ENCODE measurements around the gene SLC38A1. TPM values are rescaled to one million over a fixed set of nuclear protein-coding genes. Genes with fewer than 3 reads are reported as not detected.

The SLC38A1 gene
- total RNA-seq, 2 donors from 2014 or later: 77.7 to 107 TPM

- no peaks in the 10 kb centered on the region for H3K27me3 Mint-ChIP-seq (ENCODE audit: insufficient read depth)
- Histone ChIP-seq H3K36me3 (ENCODE audit: control insufficient read depth, insufficient read depth, low read length) (no peaks in the 10 kb centered on the region), H3K4me3 (ENCODE audit: low read length) (no peak overlapping the region), H3K27ac (ENCODE audit: low read depth, low read length) (peak overlapping the region; percentile 36), H3K9me3 (ENCODE audit: control insufficient read depth, low read length) (no peaks in the 10 kb centered on the region), H3K4me1 (ENCODE audit: control insufficient read depth, insufficient read depth, low read length) (no peaks in the 10 kb centered on the region), H3K9ac (ENCODE audit: extremely low read depth, low read length, poor library complexity, severe bottlenecking) (no peak overlapping the region), H3K27me3 (ENCODE audit: control insufficient read depth, insufficient read depth, low read length, poor library complexity, severe bottlenecking) (no peaks in the 10 kb centered on the region)
- DNase-seq: no peak
- peaks cover 13% of the 10 kb centered on the region for H3K9me3 Mint-ChIP-seq
- peaks cover 7% of the 10 kb centered on the region for H3K4me1 Mint-ChIP-seq
- no peak for TF ChIP-seq CTCF (conservative IDR thresholded peaks at IDR 0.05)
- 100% methylated on average over 2 of the region's 2 CpGs for WGBS, 2 experiments (ENCODE audit: insufficient coverage in 1 of 2, insufficient read length in 1 of 2)
- H3K4me3 Mint-ChIP-seq: no peak overlapping the region
- H3K27ac Mint-ChIP-seq: no peak overlapping the region
- H3K36me3 Mint-ChIP-seq (ENCODE audit: low read depth): no peaks in the 10 kb centered on the region
Measured at GRCh38 chr12:46154221-46154985, 114.4 kb downstream of the SLC38A1 start.

GRCh38 chr12:46153268-46153872 lies 115.5 kb downstream of the SLC38A1 start:
- no peaks in the 10 kb centered on the region for H3K36me3 ChIP-seq (ENCODE audit: control insufficient read depth, insufficient read depth, low read length)
- H3K27ac ChIP-seq (ENCODE audit: low read depth, low read length): no peak overlapping the region
- no peak overlapping the region for H3K4me3 Mint-ChIP-seq
- peaks cover 13% of the 10 kb centered on the region for H3K9me3 Mint-ChIP-seq
- no peak for DNase-seq
- peak; percentile 86 for TF ChIP-seq CTCF (conservative IDR thresholded peaks at IDR 0.05)
- no peaks in the 10 kb centered on the region for H3K27me3 Mint-ChIP-seq (ENCODE audit: insufficient read depth)
- no peak overlapping the region for H3K27ac Mint-ChIP-seq
- H3K4me1 ChIP-seq (ENCODE audit: control insufficient read depth, insufficient read depth, low read length): no peaks in the 10 kb centered on the region
- H3K9ac ChIP-seq (ENCODE audit: extremely low read depth, low read length, poor library complexity, severe bottlenecking): no peak overlapping the region
- H3K4me1 Mint-ChIP-seq: peaks cover 7% of the 10 kb centered on the region
- no peak overlapping the region for H3K4me3 ChIP-seq (ENCODE audit: low read length)
- 74 to 80% methylated on average over 2 of the region's 2 CpGs for WGBS, 2 experiments (ENCODE audit: insufficient coverage in 1 of 2, insufficient read length in 1 of 2)
- H3K27me3 ChIP-seq (ENCODE audit: control insufficient read depth, insufficient read depth, low read length, poor library complexity, severe bottlenecking): no peaks in the 10 kb centered on the region
- no peaks in the 10 kb centered on the region for H3K9me3 ChIP-seq (ENCODE audit: control insufficient read depth, low read length)
- H3K36me3 Mint-ChIP-seq (ENCODE audit: low read depth): no peaks in the 10 kb centered on the region

- Mint-ChIP-seq H3K27ac (no peak overlapping the region), H3K4me3 (no peak overlapping the region), H3K4me1 (peaks cover 7% of the 10 kb centered on the region), H3K27me3 (ENCODE audit: insufficient read depth) (no peaks in the 10 kb centered on the region), H3K9me3 (peaks cover 13% of the 10 kb centered on the region), H3K36me3 (ENCODE audit: low read depth) (no peaks in the 10 kb centered on the region)
- no peak for DNase-seq
- Histone ChIP-seq H3K4me3 (ENCODE audit: low read length) (no peak overlapping the region), H3K9me3 (ENCODE audit: control insufficient read depth, low read length) (no peaks in the 10 kb centered on the region), H3K9ac (ENCODE audit: extremely low read depth, low read length, poor library complexity, severe bottlenecking) (no peak overlapping the region), H3K27ac (ENCODE audit: low read depth, low read length) (no peak overlapping the region), H3K36me3 (ENCODE audit: control insufficient read depth, insufficient read depth, low read length) (no peaks in the 10 kb centered on the region), H3K27me3 (ENCODE audit: control insufficient read depth, insufficient read depth, low read length, poor library complexity, severe bottlenecking) (no peaks in the 10 kb centered on the region), H3K4me1 (ENCODE audit: control insufficient read depth, insufficient read depth, low read length) (no peaks in the 10 kb centered on the region)
- TF ChIP-seq CTCF (conservative IDR thresholded peaks at IDR 0.05): no peak
- 89 to 94% methylated on average over 1 of the region's 1 CpG for WGBS, 2 experiments (ENCODE audit: insufficient coverage in 1 of 2, insufficient read length in 1 of 2)
Measured at GRCh38 chr12:46152456-46152855, 116.4 kb downstream of the SLC38A1 start.

All from endodermal cell (in vitro differentiated cells).